MCF 10A (cell line): ENCODE measurements around the gene GPC6. TPM values are rescaled to one million over a fixed set of nuclear protein-coding genes. Genes with fewer than 3 reads are reported as not detected.
"Not testable (repeated sequence)": the region's sequence is repeated elsewhere in the genome, so short reads cannot be mapped to it uniquely, and the experiment has no call there.

ENCODE experiments used
- BruUV-seq: library from RNA; stranded (reverse); fragments of 400-500 nt; replicated peaks from 2 replicates; lab custom pipeline; 2021; lab: Mats Ljungman, UMichigan
- CTCF ChIA-PET: fragments of 300-600 bp; sonication (Branson Sonifier 250); formaldehyde crosslinking; extraction: SDS; loops from one replicate; lab custom pipeline; 2021; ENCODE audit warnings: antibody characterized with exemption, inconsistent platforms; lab: Yijun Ruan, JAX
- POLR2A ChIA-PET: fragments of 300-600, 350-650 bp; sonication (Branson Sonifier 250); formaldehyde crosslinking; extraction: SDS; loops from one replicate; lab custom pipeline; 2020; ENCODE audit warnings: antibody characterized with exemption, inconsistent platforms; lab: Yijun Ruan, JAX
- DNase-seq: peaks from one replicate; pipeline ENCODE4 v3.0.0-alpha.2; 2018; ENCODE audit not compliant: unreplicated experiment
- H3K27ac Mint-ChIP-seq: one replicate; pipeline ENCODE4 v1.8.0; 2022; ENCODE audit warnings: mild to moderate bottlenecking, low read depth, mixed read lengths; ENCODE audit not compliant: unreplicated experiment
- H3K27me3 Mint-ChIP-seq: one replicate; pipeline ENCODE4 v1.8.0; 2022; ENCODE audit warnings: mixed read lengths; ENCODE audit not compliant: insufficient read depth, unreplicated experiment
- H3K36me3 Mint-ChIP-seq: one replicate; pipeline ENCODE4 v1.8.0; 2022; ENCODE audit warnings: mild to moderate bottlenecking, moderate library complexity, mixed read lengths; ENCODE audit not compliant: insufficient read depth, unreplicated experiment
- H3K4me1 Mint-ChIP-seq: one replicate; pipeline ENCODE4 v1.8.0; 2022; ENCODE audit warnings: mixed read lengths; ENCODE audit not compliant: insufficient read depth, unreplicated experiment
- H3K4me3 Mint-ChIP-seq: one replicate; pipeline ENCODE4 v1.8.0; 2022; ENCODE audit warnings: mild to moderate bottlenecking, moderate library complexity, mixed read lengths; ENCODE audit not compliant: unreplicated experiment
- H3K9me3 Mint-ChIP-seq: one replicate; pipeline ENCODE4 v1.8.0; 2022; ENCODE audit warnings: mixed read lengths; ENCODE audit not compliant: unreplicated experiment
- CTCF ChIP-seq: fragments of 200-600 bp; IDR thresholded peaks from one replicate; pipeline ENCODE4 v1.8.0; 2022; ENCODE audit warnings: antibody characterized with exemption, mild to moderate bottlenecking; ENCODE audit not compliant: unreplicated experiment
- intact Hi-C: fragments of 100-400 bp; cut with micrococcal nuclease; formaldehyde crosslinking; loops from 2 replicates; pipeline ENCODE4 v1.14.1; 2022
- total RNA-seq: library from RNA; stranded (reverse); gene quantifications from 2 replicates; pipeline ENCODE4 v1.2.3, GENCODE V29; 2022

Gene GPC6
- total RNA-seq, 1 experiment from 2014 or later = 8.4 TPM

DNA sequence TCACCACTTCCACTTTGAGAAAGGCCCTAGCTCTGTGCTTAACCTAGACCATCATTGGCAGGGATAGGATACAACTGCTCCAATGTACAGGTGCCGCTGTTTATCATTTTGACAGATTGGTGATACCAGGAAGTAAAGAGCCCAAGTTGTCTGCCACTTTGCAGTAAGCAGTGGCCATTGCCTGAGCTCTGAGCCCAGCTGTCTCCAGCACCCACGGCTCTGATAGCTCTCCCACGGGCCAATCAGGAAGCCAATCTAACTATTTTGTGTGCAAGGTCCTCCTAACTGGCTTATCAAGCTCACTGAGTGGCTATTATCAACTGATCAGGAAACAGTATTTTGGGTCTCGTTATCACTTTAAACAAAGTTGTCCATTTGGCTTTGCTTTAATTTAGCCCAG is 1071.7 kb downstream of the GPC6 start:
- no TSS peak for BruUV-seq
- peaks cover 2% of the 10 kb centered on the region for H3K4me1 Mint-ChIP-seq
- no peaks in the 10 kb centered on the region for H3K9me3 Mint-ChIP-seq
- no peak for DNase-seq
- H3K27ac Mint-ChIP-seq = no peak overlapping the region
- ChIA-PET CTCF (no interaction called here), POLR2A (no interaction called here)
- no peaks in the 10 kb centered on the region for H3K27me3 Mint-ChIP-seq
- H3K4me3 Mint-ChIP-seq = no peak overlapping the region
- intact Hi-C loops = no loop called here
- no peaks in the 10 kb centered on the region for H3K36me3 Mint-ChIP-seq
- TF ChIP-seq CTCF = no peak

- no peak overlapping the region for H3K27ac Mint-ChIP-seq
- H3K36me3 Mint-ChIP-seq = no peaks in the 10 kb centered on the region
- no peak overlapping the region for H3K4me3 Mint-ChIP-seq
- H3K27me3 Mint-ChIP-seq = no peaks in the 10 kb centered on the region
- BruUV-seq = no TSS peak
- no peaks in the 10 kb centered on the region for H3K9me3 Mint-ChIP-seq
- DNase-seq = no peak
- peaks cover 14% of the 10 kb centered on the region for H3K4me1 Mint-ChIP-seq
- intact Hi-C loops = loop anchor here (10.0 kb wide), 1 partner anchor 66 kb away; no protein-coding TSS in a partner anchor
- ChIA-PET CTCF (interaction anchor here (0.7 kb wide), 1 partner anchor 17 kb away, joined by 3 read pairs; no protein-coding TSS in a partner anchor), POLR2A (interaction anchor here (1.3 kb wide), 1 partner anchor 20 kb away, joined by 4 read pairs; no protein-coding TSS in a partner anchor)
- no peak for TF ChIP-seq CTCF
These were observed 1073.8 kb downstream of the GPC6 start for GRCh38 chr13:94300401-94300800.

DNA sequence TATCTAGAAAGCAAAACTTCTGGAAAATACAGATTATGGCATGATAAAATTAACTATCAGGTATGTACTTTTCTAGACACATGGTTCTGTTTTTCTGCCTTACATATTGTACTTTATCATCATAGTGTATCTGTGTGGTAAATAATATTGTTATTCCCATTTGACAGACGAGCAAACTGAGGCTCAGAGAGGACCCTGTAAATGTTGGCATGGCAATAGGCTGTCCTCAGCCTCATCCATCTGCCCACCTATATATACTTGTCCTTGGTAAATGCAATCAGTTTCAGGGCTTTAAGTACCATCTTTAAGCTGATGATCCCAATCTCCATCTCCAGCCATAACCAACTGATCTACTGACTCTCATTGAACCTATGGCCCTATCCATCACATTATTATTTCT is 1074.9 kb downstream of the GPC6 start:
- ChIA-PET POLR2A (no interaction called here), CTCF (no interaction called here)
- H3K4me3 Mint-ChIP-seq = no peak overlapping the region
- H3K9me3 Mint-ChIP-seq = no peaks in the 10 kb centered on the region
- no peaks in the 10 kb centered on the region for H3K27me3 Mint-ChIP-seq
- no TSS peak for BruUV-seq
- DNase-seq = no peak
- no peak for TF ChIP-seq CTCF
- no peak overlapping the region for H3K27ac Mint-ChIP-seq
- H3K4me1 Mint-ChIP-seq = peaks cover 17% of the 10 kb centered on the region
- intact Hi-C loops = loop anchor here (10.0 kb wide), 1 partner anchor 67 kb away; no protein-coding TSS in a partner anchor
- no peaks in the 10 kb centered on the region for H3K36me3 Mint-ChIP-seq

GRCh38 chr13:94302847-94303565 is 1076.4 kb downstream of the GPC6 start:
- intact Hi-C loops = loop anchor here (10.0 kb wide), 1 partner anchor 68 kb away; no protein-coding TSS in a partner anchor
- H3K27ac Mint-ChIP-seq = peak overlapping the region; percentile 61

More at GRCh38 chr13:94302847-94303565, 1076.4 kb downstream of the GPC6 start:
- BruUV-seq, H3K9me3 Mint-ChIP-seq, CTCF ChIA-PET, H3K36me3 Mint-ChIP-seq, H3K27me3 Mint-ChIP-seq, H3K4me3 Mint-ChIP-seq, DNase-seq: not testable (repeated sequence)
- peaks cover 21% of the 10 kb centered on the region for H3K4me1 Mint-ChIP-seq
- POLR2A ChIA-PET = interaction anchor here (0.6 to 1.8 kb wide), 5 partner anchors 17 to 1298 kb away, joined by 3 to 5 read pairs (median 4); no protein-coding TSS in a partner anchor
